A549 (cell line): ENCODE data around the gene PCNT. TPM values are rescaled to one million over a fixed set of nuclear protein-coding genes. Genes with fewer than 3 reads are reported as not detected.

ENCODE experiments used
- ATAC-seq, 2 experiments: fragments of 200-7000 bp in 1 of 2; fragments of >200 bp in 1 of 2; cut with Nextera tagmentation in 1 of 2; cut with Tn5 transposase in 1 of 2; 3 replicates each; pipeline versions ENCODE4 v1.8.0 to v1.9.1; 2018 to 2020; ENCODE audit warnings: mild to moderate bottlenecking in 1 of 2, moderate library complexity in 1 of 2
- CTCF ChIA-PET: fragments of 300-600 bp; sonication (Branson Sonifier 250); formaldehyde crosslinking; extraction: SDS; loops from one replicate; lab custom pipeline; 2021; ENCODE audit warnings: antibody characterized with exemption, inconsistent platforms; lab: Yijun Ruan, JAX
- POLR2A ChIA-PET: fragments of 350-600 bp; formaldehyde crosslinking; extraction: SDS; loops from one replicate; lab custom pipeline; 2021; ENCODE audit warnings: antibody characterized with exemption, inconsistent platforms; lab: Yijun Ruan, JAX
- DNase-seq, 2 experiments: peaks; one replicate each; pipeline versions ENCODE4 v3.0.0 to v3.0.0-alpha.2; 2011 to 2016; ENCODE audit warnings: low read depth in 1 of 2, low spot score in 1 of 2
- FAIRE-seq: peaks from 2 replicates; lab custom pipeline; 2011; peaks lifted over from hg19 to GRCh38; lab: Jason Lieb, UNC
- H3K27ac ChIP-seq, 2 experiments: fragments of >200 bp; sonication (Bioruptor Twin); formaldehyde crosslinking; 3 replicates each; pipeline ENCODE4 v1.5.1; 2016 to 2017
- H3K4me1 ChIP-seq: fragments of >200 bp; sonication (Bioruptor Twin); formaldehyde crosslinking; 3 replicates; pipeline ENCODE4 v1.6.1; 2016
- H3K4me2 ChIP-seq: fragments of >200 bp; sonication (Bioruptor Twin); formaldehyde crosslinking; 3 replicates; pipeline ENCODE4 v1.6.1; 2016
- H3K4me3 ChIP-seq: fragments of >200 bp; sonication (Bioruptor Twin); formaldehyde crosslinking; 3 replicates; pipeline ENCODE4 v1.5.1; 2016
- H3K9me3 ChIP-seq: fragments of >200 bp; sonication (Bioruptor Twin); formaldehyde crosslinking; 3 replicates; pipeline ENCODE4 v1.6.1; 2016
- CBX8 ChIP-seq: fragments of 200-600 bp; sonication (generic); IDR thresholded peaks from 2 replicates; pipeline ENCODE4 v1.6.1; 2016
- CHD2 ChIP-seq: fragments of 150-350 bp; IDR thresholded peaks from 2 replicates; pipeline ENCODE4 v1.6.1; 2014; ENCODE audit warnings: low read length; ENCODE audit not compliant: partially characterized antibody
- EHF ChIP-seq: fragments of 250-450 bp; sonication (Bioruptor Pico); IDR thresholded peaks from 2 replicates; pipeline ENCODE4 v1.5.0; 2020; ENCODE audit warnings: mild to moderate bottlenecking
- ESRRA ChIP-seq: fragments of 150-350 bp; IDR thresholded peaks from 2 replicates; pipeline ENCODE4 v1.6.1; 2014; ENCODE audit warnings: mild to moderate bottlenecking, low read length, borderline replicate concordance
- FOSB ChIP-seq: fragments of 250-450 bp; sonication (Bioruptor Pico); IDR thresholded peaks from 2 replicates; pipeline ENCODE4 v1.5.0; 2020; ENCODE audit warnings: mild to moderate bottlenecking, moderate library complexity
- GATA3 ChIP-seq: IDR thresholded peaks from 2 replicates; pipeline ENCODE4 v1.6.1; 2012; ENCODE audit warnings: borderline replicate concordance
- HEYL ChIP-seq: fragments of 250-450 bp; sonication (Bioruptor Pico); IDR thresholded peaks from 2 replicates; pipeline ENCODE4 v1.8.0; 2021; ENCODE audit warnings: mild to moderate bottlenecking, moderate library complexity
- HOXA7 ChIP-seq: fragments of 250-450 bp; sonication (Bioruptor Pico); IDR thresholded peaks from 2 replicates; pipeline ENCODE4 v1.5.0; 2020; ENCODE audit warnings: mild to moderate bottlenecking, moderate library complexity
- HOXB5 ChIP-seq: fragments of 250-450 bp; sonication (Bioruptor Pico); IDR thresholded peaks from 2 replicates; pipeline ENCODE4 v1.5.0; 2020; ENCODE audit warnings: mild to moderate bottlenecking, moderate library complexity
- KDM5A ChIP-seq: fragments of 200-600 bp; sonication (generic); IDR thresholded peaks from 2 replicates; pipeline ENCODE4 v1.6.1; 2016; ENCODE audit warnings: antibody characterized with exemption, mild to moderate bottlenecking
- MAZ ChIP-seq: fragments of 150-350 bp; IDR thresholded peaks from 2 replicates; pipeline ENCODE4 v1.6.1; 2014; ENCODE audit warnings: antibody characterized with exemption, low read depth, low read length, borderline replicate concordance
- MYC ChIP-seq: IDR thresholded peaks from 2 replicates; pipeline ENCODE4 v1.6.1; 2012; ENCODE audit warnings: mild to moderate bottlenecking, inconsistent platforms, low read length, improper control_type of control experiment, borderline replicate concordance
- NFE2L2 ChIP-seq: fragments of 150-350 bp; conservative IDR thresholded peaks from 2 replicates; pipeline ENCODE4 v1.6.1; 2014; ENCODE audit warnings: low read length
- NR3C1 ChIP-seq: fragments of >200 bp; sonication (Bioruptor Twin); formaldehyde crosslinking; IDR thresholded peaks from 3 replicates; pipeline ENCODE4 v1.6.1; 2017
- POLR2AphosphoS2 ChIP-seq: conservative IDR thresholded peaks from 2 replicates; pipeline ENCODE4 v1.6.1; 2012; ENCODE audit warnings: low read length, improper control_type of control experiment, inconsistent platforms
- RAD21 ChIP-seq, 2 experiments: fragments of >200 bp in 1 of 2; sonication (Bioruptor Twin) in 1 of 2; formaldehyde crosslinking in 1 of 2; IDR thresholded peaks in 1 of 2; conservative IDR thresholded peaks in 1 of 2; 2 replicates in 1 of 2; 3 replicates in 1 of 2; pipeline ENCODE4 v1.6.1; 2012 to 2018; ENCODE audit warnings: inconsistent platforms in 1 of 2
- TFCP2L1 ChIP-seq: fragments of 250-450 bp; sonication (Bioruptor Pico); IDR thresholded peaks from 2 replicates; pipeline ENCODE4 v1.5.0; 2021; ENCODE audit warnings: mild to moderate bottlenecking
- TP53 ChIP-seq: fragments of 250-450 bp; sonication (Bioruptor Pico); IDR thresholded peaks from 2 replicates; pipeline ENCODE4 v1.5.0; 2021; ENCODE audit warnings: mild to moderate bottlenecking, moderate library complexity
- WGBS: methylation state at CpG from one replicate; pipeline ENCODE4 v1.1.6; 2017; ENCODE audit errors: missing lambda C conversion rate; 5-methylcytosine and 5-hydroxymethylcytosine counted together
- polyA plus RNA-seq, 4 experiments: library from polyadenylated mRNA; depleted of rRNA in 3 of 4; stranded (reverse); fragments of >200 nt; fragmentation: RNase III in 1 of 4; extraction: RNeasy Plus Mini Kit Qiagen cat#74134 plus additional on column Dnase treatment in 1 of 4; gene quantifications; 2 replicates in 3 of 4; 3 replicates in 1 of 4; pipeline ENCODE4 v1.2.3, GENCODE V29; 2011 to 2017
- TF ChIP-seq, protein P1 (sequence below): fragments of 150-350 bp; IDR thresholded peaks from 2 replicates; pipeline ENCODE4 v1.6.1; 2014; ENCODE audit warnings: low read depth, mild to moderate bottlenecking, low read length
- TF ChIP-seq, protein P2 (sequence below): fragments of >200 bp; sonication (Bioruptor Twin); formaldehyde crosslinking; IDR thresholded peaks from 2 replicates; pipeline ENCODE4 v1.6.1; 2016
- TF ChIP-seq, protein P3 (sequence below): IDR thresholded peaks from 2 replicates; pipeline ENCODE4 v1.6.1; 2012
- TF ChIP-seq, protein P4 (sequence below): fragments of >200 bp; sonication (Bioruptor Twin); formaldehyde crosslinking; IDR thresholded peaks from 3 replicates; pipeline ENCODE4 v1.5.1; 2016

PCNT gene
- polyA plus RNA-seq, 2 of the 4 experiments (the other 2 are of a cell fraction): 11.1 to 14.6 TPM

DNA sequence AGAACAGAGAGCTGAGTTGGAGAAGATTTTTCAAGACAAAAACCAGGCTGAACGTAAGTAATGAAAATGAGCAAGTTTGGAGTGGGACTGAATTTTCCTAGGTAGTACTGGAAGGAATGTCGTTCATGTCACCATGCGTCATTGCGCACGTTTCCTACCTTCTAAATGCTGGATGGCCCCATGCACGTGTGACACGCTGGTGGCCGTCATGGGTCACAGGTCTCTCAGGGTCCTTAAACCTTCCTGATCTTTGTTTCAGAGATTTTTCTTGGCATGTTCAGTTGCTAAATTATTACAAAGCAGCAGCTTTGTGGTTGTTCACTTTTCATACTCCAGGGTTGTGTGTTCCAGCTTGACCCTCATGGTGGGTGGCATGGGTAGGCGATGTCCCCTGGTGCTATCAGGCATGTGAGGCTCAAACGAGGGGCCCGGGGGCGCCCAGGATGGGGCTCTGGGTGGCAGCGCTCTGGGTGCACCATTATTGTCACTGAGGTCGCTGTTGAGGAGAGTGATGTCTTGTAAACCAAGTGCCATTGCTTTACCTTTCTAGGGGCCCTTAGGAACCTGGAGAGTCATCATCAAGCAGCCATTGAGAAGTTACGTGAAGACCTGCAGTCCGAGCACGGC lies 25.3 kb downstream of the PCNT start:
- no peak overlapping the region for H3K27ac ChIP-seq
- TF ChIP-seq EHF (CRISPR knock-in tag): no peak
- no peak for TF ChIP-seq HOXB5 (CRISPR knock-in tag)
- no peak for TF ChIP-seq GATA3
- no peak for TF ChIP-seq HOXA7 (CRISPR knock-in tag)
- TF ChIP-seq, protein P1, sequence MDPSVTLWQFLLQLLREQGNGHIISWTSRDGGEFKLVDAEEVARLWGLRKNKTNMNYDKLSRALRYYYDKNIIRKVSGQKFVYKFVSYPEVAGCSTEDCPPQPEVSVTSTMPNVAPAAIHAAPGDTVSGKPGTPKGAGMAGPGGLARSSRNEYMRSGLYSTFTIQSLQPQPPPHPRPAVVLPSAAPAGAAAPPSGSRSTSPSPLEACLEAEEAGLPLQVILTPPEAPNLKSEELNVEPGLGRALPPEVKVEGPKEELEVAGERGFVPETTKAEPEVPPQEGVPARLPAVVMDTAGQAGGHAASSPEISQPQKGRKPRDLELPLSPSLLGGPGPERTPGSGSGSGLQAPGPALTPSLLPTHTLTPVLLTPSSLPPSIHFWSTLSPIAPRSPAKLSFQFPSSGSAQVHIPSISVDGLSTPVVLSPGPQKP: no peak
- TF ChIP-seq FOSB: no peak
- TF ChIP-seq MAZ: no peak
- no peaks in the 10 kb centered on the region for H3K9me3 ChIP-seq
- no peak overlapping the region for H3K4me2 ChIP-seq
- no peak overlapping the region for H3K4me3 ChIP-seq
- DNase-seq (no peak), FAIRE-seq (no peak), ATAC-seq (no peak)
- no peaks in the 10 kb centered on the region for H3K4me1 ChIP-seq
- CTCF ChIA-PET: interaction anchor here (1.6 to 1.7 kb wide), 2 partner anchors 20 to 24 kb away, joined by 3 to 4 read pairs; no protein-coding TSS in a partner anchor
- POLR2A ChIA-PET: no interaction called here
- WGBS: 95% methylated on average over 14 of the region's 17 CpGs

GRCh38 chr21:46350571-46350970 lies 26.6 kb downstream of the PCNT start:
- ATAC-seq: no peak
- TF ChIP-seq TFCP2L1 (CRISPR knock-in tag) (no peak), FOSB (no peak), CBX8 (no peak), ESRRA (no peak), MYC (no peak), CHD2 (no peak), RAD21 (conservative IDR thresholded peaks at IDR 0.05 in 1 of 2, IDR thresholded peaks at IDR 0.05 in 1 of 2) (no peak), NFE2L2 (no peak), NR3C1 (no peak), POLR2AphosphoS2 (no peak)
- TF ChIP-seq, protein P2, sequence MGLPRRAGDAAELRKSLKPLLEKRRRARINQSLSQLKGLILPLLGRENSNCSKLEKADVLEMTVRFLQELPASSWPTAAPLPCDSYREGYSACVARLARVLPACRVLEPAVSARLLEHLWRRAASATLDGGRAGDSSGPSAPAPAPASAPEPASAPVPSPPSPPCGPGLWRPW: no peak
- TF ChIP-seq, protein P3, sequence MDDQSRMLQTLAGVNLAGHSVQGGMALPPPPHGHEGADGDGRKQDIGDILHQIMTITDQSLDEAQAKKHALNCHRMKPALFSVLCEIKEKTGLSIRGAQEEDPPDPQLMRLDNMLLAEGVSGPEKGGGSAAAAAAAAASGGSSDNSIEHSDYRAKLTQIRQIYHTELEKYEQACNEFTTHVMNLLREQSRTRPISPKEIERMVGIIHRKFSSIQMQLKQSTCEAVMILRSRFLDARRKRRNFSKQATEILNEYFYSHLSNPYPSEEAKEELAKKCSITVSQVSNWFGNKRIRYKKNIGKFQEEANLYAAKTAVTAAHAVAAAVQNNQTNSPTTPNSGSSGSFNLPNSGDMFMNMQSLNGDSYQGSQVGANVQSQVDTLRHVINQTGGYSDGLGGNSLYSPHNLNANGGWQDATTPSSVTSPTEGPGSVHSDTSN: no peak
- TF ChIP-seq, protein P4, sequence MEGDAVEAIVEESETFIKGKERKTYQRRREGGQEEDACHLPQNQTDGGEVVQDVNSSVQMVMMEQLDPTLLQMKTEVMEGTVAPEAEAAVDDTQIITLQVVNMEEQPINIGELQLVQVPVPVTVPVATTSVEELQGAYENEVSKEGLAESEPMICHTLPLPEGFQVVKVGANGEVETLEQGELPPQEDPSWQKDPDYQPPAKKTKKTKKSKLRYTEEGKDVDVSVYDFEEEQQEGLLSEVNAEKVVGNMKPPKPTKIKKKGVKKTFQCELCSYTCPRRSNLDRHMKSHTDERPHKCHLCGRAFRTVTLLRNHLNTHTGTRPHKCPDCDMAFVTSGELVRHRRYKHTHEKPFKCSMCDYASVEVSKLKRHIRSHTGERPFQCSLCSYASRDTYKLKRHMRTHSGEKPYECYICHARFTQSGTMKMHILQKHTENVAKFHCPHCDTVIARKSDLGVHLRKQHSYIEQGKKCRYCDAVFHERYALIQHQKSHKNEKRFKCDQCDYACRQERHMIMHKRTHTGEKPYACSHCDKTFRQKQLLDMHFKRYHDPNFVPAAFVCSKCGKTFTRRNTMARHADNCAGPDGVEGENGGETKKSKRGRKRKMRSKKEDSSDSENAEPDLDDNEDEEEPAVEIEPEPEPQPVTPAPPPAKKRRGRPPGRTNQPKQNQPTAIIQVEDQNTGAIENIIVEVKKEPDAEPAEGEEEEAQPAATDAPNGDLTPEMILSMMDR: no peak
- no peak overlapping the region for H3K4me3 ChIP-seq
- DNase-seq: no peak
- H3K4me1 ChIP-seq: no peaks in the 10 kb centered on the region
- no peak for FAIRE-seq
- no peak overlapping the region for H3K4me2 ChIP-seq
- no peak overlapping the region for H3K27ac ChIP-seq
- POLR2A ChIA-PET: no interaction called here
- CTCF ChIA-PET: no interaction called here
- no peaks in the 10 kb centered on the region for H3K9me3 ChIP-seq
- 91% methylated on average over 7 of the region's 8 CpGs for WGBS

- H3K9me3 ChIP-seq: no peaks in the 10 kb centered on the region
- 100% methylated on average over 7 of the region's 13 CpGs for WGBS
- TF ChIP-seq KDM5A: no peak
- TF ChIP-seq TP53 (CRISPR knock-in tag): no peak
- TF ChIP-seq HEYL (CRISPR knock-in tag): no peak
- no peak overlapping the region for H3K4me2 ChIP-seq
- no peak for FAIRE-seq
- no peaks in the 10 kb centered on the region for H3K4me1 ChIP-seq
- ATAC-seq: no peak
- ChIA-PET CTCF (no interaction called here), POLR2A (no interaction called here)
- no peak overlapping the region for H3K27ac ChIP-seq
- no peak for DNase-seq
- H3K4me3 ChIP-seq: no peak overlapping the region
Measured at GRCh38 chr21:46350981-46351380, 27.0 kb downstream of the PCNT start.
